ENCODE results near the gene TRIP13.

TRIP13 gene

GRCh38 chr5:962801-963200 lies 70.1 kb downstream of the TRIP13 start:
- Histone ChIP-seq H3K36me3 (ENCODE audit: control insufficient read depth in 1 of 2, insufficient read depth in 2 of 2, low read length in 2 of 2) (no peaks in the 10 kb centered on the region), H3K9me3 (ENCODE audit: control insufficient read depth in 1 of 2, low read length in 2 of 2) (no peaks in the 10 kb centered on the region), H3K4me3 (ENCODE audit: low read depth in 1 of 2, low read length in 2 of 2) (no peak overlapping the region), H3K27ac (ENCODE audit: low read length) (no peak overlapping the region), H3K4me1 (ENCODE audit: control insufficient read depth in 1 of 2, insufficient read depth in 2 of 2, low read length in 2 of 2) (peaks cover 4 to 8% of the 10 kb centered on the region in 2 donors), H3K27me3 (ENCODE audit: low read depth, low read length) (no peaks in the 10 kb centered on the region)

- Histone ChIP-seq H3K27me3 (ENCODE audit: low read depth, low read length) (no peaks in the 10 kb centered on the region), H3K36me3 (ENCODE audit: control insufficient read depth in 1 of 2, insufficient read depth in 2 of 2, low read length in 2 of 2) (no peaks in the 10 kb centered on the region), H3K4me1 (ENCODE audit: control insufficient read depth in 1 of 2, insufficient read depth in 2 of 2, low read length in 2 of 2) (peaks cover 4 to 6% of the 10 kb centered on the region in 2 donors), H3K4me3 (ENCODE audit: low read depth in 1 of 2, low read length in 2 of 2) (no peak overlapping the region), H3K9me3 (ENCODE audit: control insufficient read depth in 1 of 2, low read length in 2 of 2) (no peaks in the 10 kb centered on the region), H3K27ac (ENCODE audit: low read length) (no peak overlapping the region)
Observed at GRCh38 chr5:963310-963672, 70.6 kb downstream of the TRIP13 start.

GRCh38 chr5:963673-964531 lies 71.2 kb downstream of the TRIP13 start:
- peaks cover 4 to 6% of the 10 kb centered on the region in 2 donors for H3K4me1 ChIP-seq (ENCODE audit: control insufficient read depth in 1 of 2, insufficient read depth in 2 of 2, low read length in 2 of 2)
- no peaks in the 10 kb centered on the region for H3K36me3 ChIP-seq (ENCODE audit: control insufficient read depth in 1 of 2, insufficient read depth in 2 of 2, low read length in 2 of 2)
- no peaks in the 10 kb centered on the region for H3K9me3 ChIP-seq (ENCODE audit: control insufficient read depth in 1 of 2, low read length in 2 of 2)
- no peak overlapping the region for H3K27ac ChIP-seq (ENCODE audit: low read length)
- H3K4me3 ChIP-seq (ENCODE audit: low read depth in 1 of 2, low read length in 2 of 2), result no peak overlapping the region
- no peaks in the 10 kb centered on the region for H3K27me3 ChIP-seq (ENCODE audit: low read depth, low read length)

GRCh38 chr5:964821-965220 lies 72.1 kb downstream of the TRIP13 start:
- peaks cover 4 to 6% of the 10 kb centered on the region in 2 donors for H3K4me1 ChIP-seq (ENCODE audit: control insufficient read depth in 1 of 2, insufficient read depth in 2 of 2, low read length in 2 of 2)
- H3K9me3 ChIP-seq (ENCODE audit: control insufficient read depth in 1 of 2, low read length in 2 of 2), result no peaks in the 10 kb centered on the region
- H3K27me3 ChIP-seq (ENCODE audit: low read depth, low read length), result no peaks in the 10 kb centered on the region
- no peak overlapping the region for H3K4me3 ChIP-seq (ENCODE audit: low read depth in 1 of 2, low read length in 2 of 2)
- H3K27ac ChIP-seq (ENCODE audit: low read length), result peak overlapping the region; percentile 26
- H3K36me3 ChIP-seq (ENCODE audit: control insufficient read depth in 1 of 2, insufficient read depth in 2 of 2, low read length in 2 of 2), result no peaks in the 10 kb centered on the region

- Histone ChIP-seq H3K27me3 (ENCODE audit: low read depth, low read length) (no peaks in the 10 kb centered on the region), H3K27ac (ENCODE audit: low read length) (no peak overlapping the region), H3K36me3 (ENCODE audit: control insufficient read depth in 1 of 2, insufficient read depth in 2 of 2, low read length in 2 of 2) (no peaks in the 10 kb centered on the region), H3K9me3 (ENCODE audit: control insufficient read depth in 1 of 2, low read length in 2 of 2) (no peaks in the 10 kb centered on the region), H3K4me3 (ENCODE audit: low read depth in 1 of 2, low read length in 2 of 2) (no peak overlapping the region), H3K4me1 (ENCODE audit: control insufficient read depth in 1 of 2, insufficient read depth in 2 of 2, low read length in 2 of 2) (peaks cover 3 to 4% of the 10 kb centered on the region in 2 donors)
Observed at GRCh38 chr5:965604-966344, 73.1 kb downstream of the TRIP13 start.

GRCh38 chr5:966345-966710 lies 73.6 kb downstream of the TRIP13 start:
- H3K4me1 ChIP-seq (ENCODE audit: control insufficient read depth in 1 of 2, insufficient read depth in 2 of 2, low read length in 2 of 2), result peaks cover 0 to 4% of the 10 kb centered on the region in 2 donors
- H3K27me3 ChIP-seq (ENCODE audit: low read depth, low read length), result no peaks in the 10 kb centered on the region
- H3K9me3 ChIP-seq (ENCODE audit: control insufficient read depth in 1 of 2, low read length in 2 of 2), result no peaks in the 10 kb centered on the region

GRCh38 chr5:966941-967340 lies 74.3 kb downstream of the TRIP13 start:
- Histone ChIP-seq H3K4me3 (ENCODE audit: low read depth in 1 of 2, low read length in 2 of 2) (no peak overlapping the region), H3K27ac (ENCODE audit: low read length) (no peak overlapping the region), H3K9me3 (ENCODE audit: control insufficient read depth in 1 of 2, low read length in 2 of 2) (no peaks in the 10 kb centered on the region), H3K36me3 (ENCODE audit: control insufficient read depth in 1 of 2, insufficient read depth in 2 of 2, low read length in 2 of 2) (no peaks in the 10 kb centered on the region), H3K27me3 (ENCODE audit: low read depth, low read length) (no peaks in the 10 kb centered on the region), H3K4me1 (ENCODE audit: control insufficient read depth in 1 of 2, insufficient read depth in 2 of 2, low read length in 2 of 2) (peaks cover 0 to 4% of the 10 kb centered on the region in 2 donors)

More at GRCh38 chr5:966345-966710, 73.6 kb downstream of the TRIP13 start:
- Histone ChIP-seq H3K27ac (ENCODE audit: low read length) (no peak overlapping the region), H3K36me3 (ENCODE audit: control insufficient read depth in 1 of 2, insufficient read depth in 2 of 2, low read length in 2 of 2) (no peaks in the 10 kb centered on the region), H3K4me3 (ENCODE audit: low read depth in 1 of 2, low read length in 2 of 2) (no peak overlapping the region)
